ENCODE results near the gene HOXA1.

DNA sequence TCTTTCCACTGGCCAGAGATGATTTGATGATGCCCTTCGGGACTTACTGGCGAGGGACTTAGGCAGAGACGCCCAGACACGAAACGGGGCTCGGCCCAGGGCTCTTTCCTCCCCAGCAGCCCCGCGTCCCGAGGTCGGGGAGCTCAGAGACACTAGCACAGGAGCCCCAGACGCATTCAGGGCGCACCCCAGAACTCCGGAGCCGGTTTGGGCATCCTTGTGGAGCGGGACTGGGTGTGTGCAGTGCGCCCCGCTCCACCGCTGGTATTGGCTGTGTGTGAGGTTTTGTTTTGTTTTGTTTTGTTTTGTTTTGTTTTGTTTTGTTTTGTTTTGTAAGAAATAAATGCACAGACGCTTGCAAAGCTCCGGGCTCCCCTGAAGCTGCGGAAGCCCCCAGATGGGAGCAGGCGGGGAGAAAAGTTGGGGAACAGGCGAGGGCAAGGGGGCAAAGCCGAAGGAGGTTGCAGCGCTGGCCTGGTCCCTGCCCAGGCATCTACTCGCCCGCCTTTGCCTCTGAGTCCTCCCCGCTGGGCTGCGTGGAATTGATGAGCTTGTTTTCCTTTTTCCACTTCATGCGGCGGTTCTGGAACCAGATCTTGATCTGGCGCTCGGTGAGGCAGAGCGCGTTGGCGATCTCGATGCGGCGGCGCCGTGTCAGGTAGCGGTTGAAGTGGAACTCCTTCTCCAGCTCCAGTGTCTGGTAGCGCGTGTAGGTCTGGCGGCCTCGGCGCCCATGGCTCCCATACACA is 49.5 kb upstream of the HOXA1 start:
- TF ChIP-seq CTCF (conservative IDR thresholded peaks at IDR 0.05; ENCODE audit: low read depth, low read length) (no peak), EZH2 (IDR thresholded peaks at IDR 0.05; ENCODE audit: low read length, unreplicated experiment) (no peak), EZH2phosphoT487 (IDR thresholded peaks at IDR 0.05; ENCODE audit: borderline replicate concordance, low read length) (no peak)

Measured in PC-3 (cell line).